SK-N-SH (cell line): Measurements from ENCODE around the gene EBF3. TPM values are rescaled to one million over a fixed set of nuclear protein-coding genes. Genes with fewer than 3 reads are reported as not detected.

ENCODE experiments used
- CTCF ChIA-PET: fragments of 300-600, 350-600 bp; formaldehyde crosslinking; extraction: SDS; loops from one replicate; lab custom pipeline; 2021; lab: Yijun Ruan, JAX
- POLR2A ChIA-PET: fragments of 350-600 bp; sonication (Branson Sonifier 250); formaldehyde crosslinking; extraction: SDS; loops from one replicate; lab custom pipeline; 2020; ENCODE audit warnings: antibody characterized with exemption, inconsistent platforms; lab: Yijun Ruan, JAX
- DNase-seq: peaks from one replicate; pipeline ENCODE4 v3.0.0; 2012
- H2AFZ ChIP-seq: fragments of 200-600 bp; sonication (generic); 2 replicates; pipeline ENCODE4 v1.8.1; 2016; ENCODE audit warnings: antibody characterized with exemption, mild to moderate bottlenecking, low read depth
- H3F3A ChIP-seq: fragments of 200-600 bp; sonication (generic); replicated peaks from 2 replicates; pipeline ENCODE3; 2016; ENCODE audit warnings: antibody characterized with exemption, mild to moderate bottlenecking; ENCODE audit not compliant: insufficient read depth
- H3K27ac ChIP-seq, 2 experiments: fragments of 200-500 bp in 1 of 2; fragments of 200-600 bp in 1 of 2; sonication (Bioruptor generic) in 1 of 2; sonication (generic), shearing (Covaris generic) in 1 of 2; 2 replicates each; pipeline versions ENCODE4 v1.5.1 to v1.6.1; 2014 to 2016; ENCODE audit warnings: low read depth in 2 of 2, inconsistent platforms in 1 of 2, low read length in 1 of 2, mild to moderate bottlenecking in 1 of 2, mixed read lengths in 1 of 2
- H3K27me3 ChIP-seq: fragments of 200-600 bp; sonication (generic), shearing (Covaris generic); 2 replicates; pipeline ENCODE4 v1.6.1; 2016; ENCODE audit warnings: mixed run types; ENCODE audit not compliant: insufficient read depth
- H3K36me3 ChIP-seq, 2 experiments: fragments of 200-500 bp in 1 of 2; fragments of 200-600 bp in 1 of 2; sonication (Bioruptor generic) in 1 of 2; sonication (generic) in 1 of 2; replicated peaks in 1 of 2; 2 replicates each; pipeline versions ENCODE3 to v1.5.1; 2014 to 2016; ENCODE audit warnings: low read length in 1 of 2, mild to moderate bottlenecking in 1 of 2; ENCODE audit not compliant: insufficient read depth in 2 of 2, control insufficient read depth in 1 of 2
- H3K4me1 ChIP-seq, 2 experiments: fragments of 200-500 bp in 1 of 2; fragments of 200-600 bp in 1 of 2; sonication (Bioruptor generic) in 1 of 2; sonication (generic), shearing (Covaris generic) in 1 of 2; 2 replicates each; pipeline versions ENCODE4 v1.5.1 to v1.6.1; 2014 to 2016; ENCODE audit warnings: low read depth in 1 of 2, low read length in 1 of 2, mixed run types in 1 of 2; ENCODE audit not compliant: insufficient read depth in 2 of 2, control insufficient read depth in 1 of 2
- H3K4me2 ChIP-seq: fragments of 200-600 bp; sonication (generic), shearing (Covaris generic); 2 replicates; pipeline ENCODE4 v1.6.1; 2017; ENCODE audit warnings: mixed run types
- H3K4me3 ChIP-seq, 2 experiments: fragments of 200-500 bp in 1 of 2; fragments of 200-600 bp in 1 of 2; sonication (Bioruptor generic) in 1 of 2; sonication (generic), shearing (Covaris generic) in 1 of 2; 2 replicates each; pipeline versions ENCODE4 v1.5.1 to v1.8.1; 2014 to 2016; ENCODE audit warnings: low read depth in 2 of 2, inconsistent platforms in 1 of 2, low read length in 1 of 2, mild to moderate bottlenecking in 1 of 2, mixed read lengths in 1 of 2, moderate library complexity in 1 of 2
- H3K79me2 ChIP-seq: fragments of 200-600 bp; sonication (generic); 2 replicates; pipeline ENCODE4 v1.8.1; 2017; ENCODE audit warnings: mild to moderate bottlenecking; ENCODE audit not compliant: insufficient read depth
- H3K9ac ChIP-seq: fragments of 200-600 bp; sonication (generic); 2 replicates; pipeline ENCODE4 v1.6.1; 2017; ENCODE audit warnings: mixed run types
- H3K9me2 ChIP-seq: fragments of 200-600 bp; sonication (generic); 2 replicates; pipeline ENCODE4 v1.6.1; 2017; ENCODE audit warnings: mixed run types
- H3K9me3 ChIP-seq: fragments of 200-600 bp; sonication (generic); 2 replicates; pipeline ENCODE4 v1.6.1; 2017; ENCODE audit warnings: mixed run types, mild to moderate bottlenecking, moderate library complexity
- H4K20me1 ChIP-seq: fragments of 200-600 bp; sonication (generic); 2 replicates; pipeline ENCODE4 v1.6.1; 2017; ENCODE audit warnings: mild to moderate bottlenecking, mixed run types; ENCODE audit not compliant: insufficient read depth
- CHD2 ChIP-seq: fragments of 150-350 bp; IDR thresholded peaks from 2 replicates; pipeline ENCODE4 v1.6.1; 2018; ENCODE audit warnings: low read length; ENCODE audit not compliant: partially characterized antibody
- EZH2phosphoT487 ChIP-seq: fragments of 200-600 bp; sonication (generic); IDR thresholded peaks from 2 replicates; pipeline ENCODE4 v1.6.1; 2017; ENCODE audit warnings: low read depth, mixed run types, mild to moderate bottlenecking, antibody characterized with exemption, moderate library complexity, borderline replicate concordance
- FOSL2 ChIP-seq: IDR thresholded peaks from 2 replicates; pipeline ENCODE4 v1.4.0; 2012; ENCODE audit warnings: low read depth, mild to moderate bottlenecking, moderate library complexity, borderline replicate concordance
- FOXJ3 ChIP-seq: sonication (generic); formaldehyde crosslinking; IDR thresholded peaks from 2 replicates; pipeline ENCODE4 v1.5.1; 2020; ENCODE audit warnings: mild to moderate bottlenecking, missing genetic modification reagents
- FOXM1 ChIP-seq: IDR thresholded peaks from 2 replicates; pipeline ENCODE4 v1.4.0; 2012; ENCODE audit warnings: low read depth, mild to moderate bottlenecking
- GATA2 ChIP-seq: sonication (generic); formaldehyde crosslinking; IDR thresholded peaks from 2 replicates; pipeline ENCODE4 v1.5.0; 2020; ENCODE audit warnings: mild to moderate bottlenecking, missing genetic modification reagents
- JUND ChIP-seq: IDR thresholded peaks from 2 replicates; pipeline ENCODE4 v1.4.0; 2012
- MEF2A ChIP-seq: IDR thresholded peaks from 2 replicates; pipeline ENCODE4 v1.4.0; 2012; ENCODE audit warnings: low read depth, borderline replicate concordance
- MXI1 ChIP-seq: IDR thresholded peaks from 2 replicates; pipeline ENCODE4 v1.6.1; 2012; ENCODE audit warnings: mild to moderate bottlenecking, low read depth, low read length, improper control_type of control experiment
- POLR2AphosphoS5 ChIP-seq: IDR thresholded peaks from 2 replicates; pipeline ENCODE4 v1.6.1; 2012; ENCODE audit warnings: low read depth, low read length
- RAD21 ChIP-seq: IDR thresholded peaks from 2 replicates; pipeline ENCODE4 v1.6.1; 2012; ENCODE audit warnings: mild to moderate bottlenecking, low read length
- RFX5 ChIP-seq: IDR thresholded peaks from 2 replicates; pipeline ENCODE4 v1.6.1; 2012; ENCODE audit warnings: mild to moderate bottlenecking, improper control_type of control experiment, low read length
- SMC3 ChIP-seq: IDR thresholded peaks from 2 replicates; pipeline ENCODE4 v1.6.1; 2012; ENCODE audit warnings: low read depth, low read length, improper control_type of control experiment
- TCF12 ChIP-seq: IDR thresholded peaks from 2 replicates; pipeline ENCODE4 v1.4.0; 2012
- WGBS: methylation state at CpG from one replicate; pipeline ENCODE4 v1.1.6; 2017; ENCODE audit warnings: low lambda C conversion rate; 5-methylcytosine and 5-hydroxymethylcytosine counted together
- polyA plus RNA-seq, 3 experiments: library from polyadenylated mRNA; depleted of rRNA; stranded (reverse); fragments of >200 nt; gene quantifications; 2 replicates each; pipeline ENCODE4 v1.2.3, GENCODE V29; 2012
- TF ChIP-seq, protein P1 (sequence below): IDR thresholded peaks from 2 replicates; pipeline ENCODE4; 2012
- TF ChIP-seq, protein P2 (sequence below): fragments of 200-600 bp; sonication (generic); IDR thresholded peaks from 2 replicates; pipeline ENCODE4 v1.6.1; 2017; ENCODE audit warnings: antibody characterized with exemption, mild to moderate bottlenecking, moderate library complexity
- TF ChIP-seq, protein P3 (sequence below): IDR thresholded peaks from 2 replicates; pipeline ENCODE4 v1.4.0; 2012; ENCODE audit warnings: low read depth, borderline replicate concordance
- TF ChIP-seq, protein P4 (sequence below): IDR thresholded peaks from 2 replicates; pipeline ENCODE4 v1.4.0; 2012; ENCODE audit warnings: low read depth

EBF3 gene
- polyA plus RNA-seq, 1 of the 3 experiments (the other 2 are of a cell fraction): not detected

DNA sequence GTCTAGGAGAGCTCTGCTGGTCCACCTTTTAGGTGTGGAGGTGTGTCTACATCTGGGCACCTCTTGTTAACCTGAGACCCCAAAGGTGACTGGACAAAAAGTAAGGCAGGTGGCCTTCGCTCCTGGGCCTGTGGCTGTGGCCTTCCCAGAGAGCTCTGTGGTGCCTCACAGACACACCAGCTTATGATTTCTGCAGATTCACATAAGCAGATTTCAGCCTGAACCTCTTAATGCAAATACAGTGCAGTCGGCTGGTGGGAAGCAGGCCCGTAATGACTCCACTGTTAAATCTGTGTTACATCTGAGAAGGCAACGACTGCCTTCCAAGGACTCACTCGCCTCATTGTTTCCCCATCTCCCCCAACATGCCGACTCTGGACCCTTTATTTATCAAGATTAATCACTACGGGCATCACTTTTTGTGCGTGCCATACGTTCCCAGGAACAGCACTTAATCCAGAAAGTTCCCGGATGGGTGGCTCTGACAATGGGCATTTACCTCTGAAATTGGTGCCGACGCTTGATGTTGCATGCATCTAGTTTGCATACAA is 119.8 kb downstream of the EBF3 start:
- Histone ChIP-seq H3K9me3 (no peaks in the 10 kb centered on the region), H3K4me2 (no peak overlapping the region), H3K4me1 (no peaks in the 10 kb centered on the region), H3K79me2 (no peaks in the 10 kb centered on the region), H2AFZ (no peak overlapping the region), H3K27ac (no peak overlapping the region), H3K36me3 (no peaks in the 10 kb centered on the region)
- DNase-seq: no peak
- CTCF ChIA-PET: interaction anchor here (0.7 to 2.9 kb wide), 3 partner anchors 10 to 127 kb away, joined by 3 to 15 read pairs (median 3); no protein-coding TSS in a partner anchor
- TF ChIP-seq SMC3: no peak
- TF ChIP-seq RAD21: no peak
- TF ChIP-seq FOXM1: no peak
- TF ChIP-seq TCF12: no peak
- TF ChIP-seq FOSL2: no peak
- no peak for TF ChIP-seq GATA2 (CRISPR knock-in tag)
- no peak for TF ChIP-seq JUND
- no peak for TF ChIP-seq MEF2A
- TF ChIP-seq POLR2AphosphoS5: no peak
- TF ChIP-seq, protein P1, sequence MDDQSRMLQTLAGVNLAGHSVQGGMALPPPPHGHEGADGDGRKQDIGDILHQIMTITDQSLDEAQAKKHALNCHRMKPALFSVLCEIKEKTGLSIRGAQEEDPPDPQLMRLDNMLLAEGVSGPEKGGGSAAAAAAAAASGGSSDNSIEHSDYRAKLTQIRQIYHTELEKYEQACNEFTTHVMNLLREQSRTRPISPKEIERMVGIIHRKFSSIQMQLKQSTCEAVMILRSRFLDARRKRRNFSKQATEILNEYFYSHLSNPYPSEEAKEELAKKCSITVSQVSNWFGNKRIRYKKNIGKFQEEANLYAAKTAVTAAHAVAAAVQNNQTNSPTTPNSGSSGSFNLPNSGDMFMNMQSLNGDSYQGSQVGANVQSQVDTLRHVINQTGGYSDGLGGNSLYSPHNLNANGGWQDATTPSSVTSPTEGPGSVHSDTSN: no peak
- TF ChIP-seq RFX5: no peak
- TF ChIP-seq, all 33 proteins: peak for 0
- H3K9ac ChIP-seq: no peak overlapping the region
- no peak overlapping the region for H3K4me3 ChIP-seq
- H4K20me1 ChIP-seq: no peaks in the 10 kb centered on the region
- 66% methylated on average over 11 of the region's 12 CpGs for WGBS
- no peaks in the 10 kb centered on the region for H3K27me3 ChIP-seq
- no peaks in the 10 kb centered on the region for H3K9me2 ChIP-seq
- POLR2A ChIA-PET: no interaction called here
- H3F3A ChIP-seq: no peaks in the 10 kb centered on the region

DNA sequence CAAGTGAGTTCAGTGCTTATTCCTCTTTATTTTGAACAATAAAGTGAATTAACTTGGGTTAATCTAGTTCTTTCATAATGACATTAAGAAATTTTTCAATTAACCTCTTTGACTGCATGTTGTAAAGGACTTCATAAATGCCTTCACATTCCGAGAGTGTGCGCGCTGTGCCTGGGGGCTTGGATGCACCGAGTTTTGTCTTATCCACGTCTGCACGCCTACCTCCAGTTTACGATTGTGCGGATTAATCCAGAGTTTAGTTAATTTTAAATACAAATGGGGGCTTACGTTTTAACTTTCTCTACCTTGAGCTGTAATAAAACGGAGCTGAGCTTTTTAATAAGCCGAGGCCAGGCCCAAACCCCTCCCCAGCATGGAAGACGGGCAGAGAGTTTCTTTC is 120.4 kb downstream of the EBF3 start:
- Histone ChIP-seq H3K36me3 (no peaks in the 10 kb centered on the region), H3K27ac (no peak overlapping the region), H3K4me2 (no peak overlapping the region), H4K20me1 (no peaks in the 10 kb centered on the region), H2AFZ (no peak overlapping the region), H3K9ac (no peak overlapping the region), H3K79me2 (no peaks in the 10 kb centered on the region), H3F3A (no peaks in the 10 kb centered on the region), H3K9me3 (no peaks in the 10 kb centered on the region), H3K27me3 (no peaks in the 10 kb centered on the region), H3K4me1 (no peaks in the 10 kb centered on the region), H3K9me2 (no peaks in the 10 kb centered on the region), H3K4me3 (no peak overlapping the region)
- DNase-seq: no peak
- 59% methylated on average over 12 of the region's 12 CpGs for WGBS
- CTCF ChIA-PET: interaction anchor here (2.9 kb wide), 1 partner anchor 10 kb away, joined by 15 read pairs; no protein-coding TSS in a partner anchor
- POLR2A ChIA-PET: no interaction called here
- TF ChIP-seq, protein P2, sequence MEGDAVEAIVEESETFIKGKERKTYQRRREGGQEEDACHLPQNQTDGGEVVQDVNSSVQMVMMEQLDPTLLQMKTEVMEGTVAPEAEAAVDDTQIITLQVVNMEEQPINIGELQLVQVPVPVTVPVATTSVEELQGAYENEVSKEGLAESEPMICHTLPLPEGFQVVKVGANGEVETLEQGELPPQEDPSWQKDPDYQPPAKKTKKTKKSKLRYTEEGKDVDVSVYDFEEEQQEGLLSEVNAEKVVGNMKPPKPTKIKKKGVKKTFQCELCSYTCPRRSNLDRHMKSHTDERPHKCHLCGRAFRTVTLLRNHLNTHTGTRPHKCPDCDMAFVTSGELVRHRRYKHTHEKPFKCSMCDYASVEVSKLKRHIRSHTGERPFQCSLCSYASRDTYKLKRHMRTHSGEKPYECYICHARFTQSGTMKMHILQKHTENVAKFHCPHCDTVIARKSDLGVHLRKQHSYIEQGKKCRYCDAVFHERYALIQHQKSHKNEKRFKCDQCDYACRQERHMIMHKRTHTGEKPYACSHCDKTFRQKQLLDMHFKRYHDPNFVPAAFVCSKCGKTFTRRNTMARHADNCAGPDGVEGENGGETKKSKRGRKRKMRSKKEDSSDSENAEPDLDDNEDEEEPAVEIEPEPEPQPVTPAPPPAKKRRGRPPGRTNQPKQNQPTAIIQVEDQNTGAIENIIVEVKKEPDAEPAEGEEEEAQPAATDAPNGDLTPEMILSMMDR: no peak
- TF ChIP-seq, protein P3, sequence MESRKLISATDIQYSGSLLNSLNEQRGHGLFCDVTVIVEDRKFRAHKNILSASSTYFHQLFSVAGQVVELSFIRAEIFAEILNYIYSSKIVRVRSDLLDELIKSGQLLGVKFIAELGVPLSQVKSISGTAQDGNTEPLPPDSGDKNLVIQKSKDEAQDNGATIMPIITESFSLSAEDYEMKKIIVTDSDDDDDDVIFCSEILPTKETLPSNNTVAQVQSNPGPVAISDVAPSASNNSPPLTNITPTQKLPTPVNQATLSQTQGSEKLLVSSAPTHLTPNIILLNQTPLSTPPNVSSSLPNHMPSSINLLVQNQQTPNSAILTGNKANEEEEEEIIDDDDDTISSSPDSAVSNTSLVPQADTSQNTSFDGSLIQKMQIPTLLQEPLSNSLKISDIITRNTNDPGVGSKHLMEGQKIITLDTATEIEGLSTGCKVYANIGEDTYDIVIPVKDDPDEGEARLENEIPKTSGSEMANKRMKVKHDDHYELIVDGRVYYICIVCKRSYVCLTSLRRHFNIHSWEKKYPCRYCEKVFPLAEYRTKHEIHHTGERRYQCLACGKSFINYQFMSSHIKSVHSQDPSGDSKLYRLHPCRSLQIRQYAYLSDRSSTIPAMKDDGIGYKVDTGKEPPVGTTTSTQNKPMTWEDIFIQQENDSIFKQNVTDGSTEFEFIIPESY: no peak
- TF ChIP-seq SMC3 (no peak), EZH2phosphoT487 (no peak), MXI1 (no peak), CHD2 (no peak), POLR2AphosphoS5 (no peak), FOXJ3 (CRISPR knock-in tag) (no peak)
- TF ChIP-seq, protein P4, sequence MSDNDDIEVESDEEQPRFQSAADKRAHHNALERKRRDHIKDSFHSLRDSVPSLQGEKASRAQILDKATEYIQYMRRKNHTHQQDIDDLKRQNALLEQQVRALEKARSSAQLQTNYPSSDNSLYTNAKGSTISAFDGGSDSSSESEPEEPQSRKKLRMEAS: no peak
- TF ChIP-seq, protein P1: no peak
